Erythroblast (primary cell): ENCODE measurements around the gene HOXD13.

ENCODE experiments used
- GATA1 ChIP-seq: IDR thresholded peaks from 2 replicates; pipeline ENCODE4 v1.6.1; 2011; ENCODE audit warnings: low read depth, mild to moderate bottlenecking, control low read depth, low read length, moderate library complexity
- POLR2A ChIP-seq: IDR thresholded peaks from 2 replicates; pipeline ENCODE4 v1.6.1; 2011; ENCODE audit warnings: mild to moderate bottlenecking, low read length

GRCh38 chr2:176079285-176079830, 13.2 kb upstream of the HOXD13 start:
- TF ChIP-seq POLR2A (no peak), GATA1 (no peak)
